Regular cardiac myocyte (primary cell): ENCODE results near the gene HSFX4. TPM values are rescaled to one million over a fixed set of nuclear protein-coding genes. Genes with fewer than 3 reads are reported as not detected.

Source experiments
- total RNA-seq: library from RNA; depleted of rRNA; stranded (reverse); fragments of >200 nt; gene quantifications from 2 replicates; pipeline ENCODE4 v1.2.3, GENCODE V29; 2014

The HSFX4 gene
- total RNA-seq = not detected in 2 replicates

DNA sequence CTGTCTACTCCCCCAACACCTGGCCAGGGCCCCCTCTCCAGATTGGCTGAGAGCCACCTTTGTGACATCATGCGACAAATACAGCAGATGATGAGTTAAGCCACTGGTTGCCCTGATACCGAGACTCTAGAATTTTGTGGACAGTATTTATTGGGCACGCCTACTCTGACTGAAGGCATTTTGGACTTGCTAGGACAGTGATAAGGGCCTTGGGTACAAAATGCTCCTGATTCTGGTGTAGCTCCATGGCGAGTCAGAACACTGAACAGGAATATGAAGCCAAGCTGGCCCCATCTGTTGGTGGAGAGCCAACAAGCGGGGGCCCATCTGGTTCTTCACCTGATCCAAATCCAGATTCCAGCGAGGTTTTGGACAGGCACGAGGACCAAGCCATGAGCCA lies at the start of gene HSFX4:
TSS of gene HSFX4 (plus strand) at position 174 of the 400 bp plus-strand sequence. CDS start at position 246, 72 bp downstream.

DNA sequence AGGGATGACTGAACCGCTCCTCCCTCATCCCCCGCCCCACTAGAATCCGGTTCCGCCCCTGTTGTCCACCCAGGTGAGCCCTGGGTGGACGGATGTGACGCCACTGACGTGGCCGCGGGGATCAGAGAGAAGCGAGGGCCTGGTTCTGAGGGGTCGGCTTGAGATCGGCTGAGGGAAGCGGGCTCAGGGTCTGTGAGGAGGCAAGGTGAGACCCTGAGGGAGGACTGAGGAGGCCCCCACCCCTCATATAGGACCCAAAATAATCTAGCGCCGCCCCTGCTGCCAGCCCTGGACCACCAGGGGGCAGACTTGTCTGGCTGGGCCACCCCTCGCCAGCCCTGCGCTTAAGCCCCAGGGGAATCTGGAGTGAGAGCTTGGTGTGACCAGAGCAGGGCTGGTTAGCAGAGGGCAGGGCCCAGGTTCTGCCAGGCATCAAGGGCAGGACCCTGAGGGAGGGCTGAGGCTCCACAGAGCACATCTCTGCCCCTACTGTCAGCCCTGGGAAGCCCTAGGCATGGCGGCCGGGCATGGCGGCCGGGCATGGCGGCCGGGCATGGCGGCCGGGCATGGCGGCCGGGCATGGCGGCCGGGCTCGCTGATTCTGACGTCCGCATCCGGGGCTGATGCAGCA lies 48.2 kb upstream of the HSFX4 start, which contains the start of gene MAGEA8:
TSS of gene MAGEA8 (plus strand) at position 103 of the 631 bp plus-strand sequence. CDS start 3,090 bp downstream, outside the sequence.

DNA sequence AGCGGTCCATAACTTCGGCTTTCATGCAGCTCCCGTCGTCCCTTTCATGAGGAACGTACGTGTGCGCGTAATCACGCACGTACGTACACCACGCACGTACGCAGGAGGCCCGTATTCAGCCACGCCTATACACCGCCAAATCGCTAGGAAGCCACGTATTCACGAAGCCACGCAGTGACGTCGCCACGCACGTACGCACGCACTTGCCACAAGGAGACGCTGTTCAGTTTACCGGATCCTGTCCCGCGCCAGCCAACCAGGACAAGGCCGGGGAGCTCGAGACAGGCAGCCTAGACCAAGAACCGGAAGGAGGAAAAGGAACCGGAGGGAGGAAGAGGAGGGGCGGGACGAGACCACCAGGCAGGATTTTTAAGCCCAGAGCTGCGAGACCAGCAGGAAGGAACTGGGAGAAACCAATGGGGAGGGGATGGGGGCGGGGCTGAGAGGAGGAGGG lies 9.1 kb downstream of the HSFX4 start, which contains the start of gene EOLA2:
TSS of gene EOLA2 (minus strand) at position 65 of the 454 bp plus-strand sequence. CDS start 4,617 bp downstream, outside the sequence.

Other genes with a start within 250 kb of the HSFX4 start
- not detected in 2 replicates for gene MAGEA11, start 217.5 kb upstream of the HSFX4 start, total RNA-seq
- gene HSFX1, start 155.5 kb upstream of the HSFX4 start, total RNA-seq = 0.38 and 0.85 TPM in 2 replicates
- gene MAGEA9, start 147.6 kb upstream of the HSFX4 start, total RNA-seq = not detected in 2 replicates
- not detected in 2 replicates for gene MAGEA8, start 48.4 kb upstream of the HSFX4 start, total RNA-seq
- gene EOLA2, start 8.9 kb downstream of the HSFX4 start, total RNA-seq = 16.9 and 29.1 TPM in 2 replicates